GM23248 (cell line): ENCODE measurements around the gene SPATA16.

Experiments used
- EZH2 ChIP-seq: fragments of 200-600 bp; sonication (generic); IDR thresholded peaks from 2 replicates; pipeline ENCODE4 v1.6.1; 2018; ENCODE audit warnings: antibody characterized with exemption, mild to moderate bottlenecking; ENCODE audit not compliant: insufficient read depth, poor library complexity, severe bottlenecking
- EZH2phosphoT487 ChIP-seq: fragments of 200-600 bp; sonication (generic); IDR thresholded peaks from 2 replicates; pipeline ENCODE4 v1.6.1; 2018; ENCODE audit warnings: antibody characterized with exemption, moderate library complexity, mild to moderate bottlenecking, low read depth; ENCODE audit not compliant: insufficient read depth

GRCh38 chr3:172877011-172877410 is 264.0 kb downstream of the SPATA16 start:
- TF ChIP-seq EZH2 (no peak), EZH2phosphoT487 (no peak)
